ENCODE measurements around the gene NUCKS1. TPM values are rescaled to one million over a fixed set of nuclear protein-coding genes. Genes with fewer than 3 reads are reported as not detected.

NUCKS1 gene
- total and polyA plus RNA-seq, 2 donors from 2014 or later, result 101 to 182 TPM

DNA sequence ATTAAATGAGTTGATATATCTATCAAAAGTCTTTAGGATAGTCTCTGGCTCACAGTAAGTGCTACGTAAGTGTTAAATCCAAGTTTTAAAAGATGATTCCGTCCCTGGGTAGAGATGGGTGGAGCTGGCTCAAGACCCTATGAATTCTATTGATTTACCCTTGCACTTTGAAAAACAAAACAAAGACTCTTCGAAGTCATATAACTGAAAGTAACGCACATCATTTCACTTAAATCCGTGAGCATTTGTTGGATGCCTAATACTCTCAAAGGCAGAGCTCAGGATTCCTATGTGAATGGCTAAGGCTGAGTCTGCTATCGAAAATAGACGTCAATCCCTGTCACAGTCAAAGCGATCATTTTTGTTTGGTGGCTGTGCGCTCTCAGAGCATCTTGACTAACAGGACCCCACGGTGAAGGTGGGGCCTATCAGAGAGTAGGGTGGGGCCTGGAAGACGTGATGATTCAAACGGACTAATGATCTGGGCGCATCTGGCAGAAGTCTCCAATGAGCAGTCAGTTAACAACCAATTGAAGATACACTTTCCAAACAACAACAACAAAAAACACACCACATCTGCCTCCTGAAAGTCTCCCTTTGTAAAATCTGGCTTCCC, 1.2 kb upstream of the NUCKS1 start:
- FAIRE-seq (no peak), DNase-seq (peak in 1 of 5 donors; percentile 47)
- Histone ChIP-seq H3K4me1 (ENCODE audit: control insufficient read depth in 2 of 3, insufficient read depth in 2 of 3, low read depth in 1 of 3, low read length in 3 of 3) (peaks cover 0 to 8% (median 0%) of the 10 kb centered on the region in 3 donors), H3K9me3 (ENCODE audit: control insufficient read depth in 2 of 3, insufficient read depth in 1 of 3, low read length in 3 of 3) (no peaks in the 10 kb centered on the region), H3K9ac (ENCODE audit: low read length in 3 of 3) (no peak overlapping the region), H3K4me3 (ENCODE audit: low read length in 3 of 3) (peak overlapping the region in 1 of 3 donors; percentile 80), H3K27ac (ENCODE audit: low read depth in 2 of 2, low read length in 2 of 2) (no peak overlapping the region), H3K36me3 (ENCODE audit: control insufficient read depth in 2 of 3, insufficient read depth in 3 of 3, low read length in 3 of 3) (no peaks in the 10 kb centered on the region), H3K27me3 (ENCODE audit: control insufficient read depth, insufficient read depth, low read length) (no peaks in the 10 kb centered on the region)
- TF ChIP-seq, protein P1, sequence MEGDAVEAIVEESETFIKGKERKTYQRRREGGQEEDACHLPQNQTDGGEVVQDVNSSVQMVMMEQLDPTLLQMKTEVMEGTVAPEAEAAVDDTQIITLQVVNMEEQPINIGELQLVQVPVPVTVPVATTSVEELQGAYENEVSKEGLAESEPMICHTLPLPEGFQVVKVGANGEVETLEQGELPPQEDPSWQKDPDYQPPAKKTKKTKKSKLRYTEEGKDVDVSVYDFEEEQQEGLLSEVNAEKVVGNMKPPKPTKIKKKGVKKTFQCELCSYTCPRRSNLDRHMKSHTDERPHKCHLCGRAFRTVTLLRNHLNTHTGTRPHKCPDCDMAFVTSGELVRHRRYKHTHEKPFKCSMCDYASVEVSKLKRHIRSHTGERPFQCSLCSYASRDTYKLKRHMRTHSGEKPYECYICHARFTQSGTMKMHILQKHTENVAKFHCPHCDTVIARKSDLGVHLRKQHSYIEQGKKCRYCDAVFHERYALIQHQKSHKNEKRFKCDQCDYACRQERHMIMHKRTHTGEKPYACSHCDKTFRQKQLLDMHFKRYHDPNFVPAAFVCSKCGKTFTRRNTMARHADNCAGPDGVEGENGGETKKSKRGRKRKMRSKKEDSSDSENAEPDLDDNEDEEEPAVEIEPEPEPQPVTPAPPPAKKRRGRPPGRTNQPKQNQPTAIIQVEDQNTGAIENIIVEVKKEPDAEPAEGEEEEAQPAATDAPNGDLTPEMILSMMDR (IDR thresholded peaks at IDR 0.05; ENCODE audit: borderline replicate concordance, extremely low read depth, insufficient read depth), result no peak
- intact Hi-C loops (cut with DNase I), result no loop called here

DNA sequence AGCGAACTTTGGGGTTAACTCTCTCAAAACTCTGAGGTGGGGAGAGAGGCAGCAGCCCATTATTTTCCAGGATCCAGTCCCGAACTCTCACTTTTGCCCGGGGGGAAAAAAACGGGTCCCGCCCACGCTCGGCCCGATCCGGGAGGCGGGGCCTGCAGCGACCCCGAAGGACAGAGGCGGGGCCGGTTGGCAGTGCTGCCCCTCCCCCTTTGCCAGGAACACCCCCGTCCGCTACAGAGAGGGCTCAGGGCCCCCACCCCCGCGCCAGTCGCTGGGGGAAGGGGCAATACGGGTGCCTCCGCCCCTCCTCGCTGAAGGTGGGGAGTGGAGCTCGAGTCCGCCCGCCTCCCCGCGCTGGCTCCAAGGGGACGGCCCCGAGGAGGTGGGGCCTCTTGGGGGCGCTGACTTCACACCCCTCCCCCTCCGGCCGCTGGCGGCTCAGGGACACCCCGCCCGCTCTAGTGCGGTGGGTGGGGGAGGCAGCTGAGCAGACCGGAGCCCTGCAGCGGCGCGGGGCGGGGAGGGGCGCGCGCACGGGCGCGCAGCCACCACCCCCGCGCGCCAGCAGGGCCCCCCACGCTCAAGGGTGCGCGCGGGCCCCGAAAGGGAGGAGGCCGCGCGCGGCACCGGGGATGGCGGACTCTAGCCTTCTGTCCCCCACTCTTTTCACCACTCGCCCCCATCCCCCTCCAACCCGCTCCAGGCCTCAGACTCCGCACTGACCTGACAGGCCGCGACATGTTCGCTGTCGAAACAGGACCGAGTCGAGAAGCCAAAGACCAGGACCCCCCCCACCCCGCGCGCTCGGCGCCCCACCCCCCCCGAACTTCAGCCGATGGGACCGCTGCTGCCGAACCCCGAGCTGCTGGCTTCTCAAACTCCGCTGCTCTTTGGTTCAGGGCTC, 496 bp downstream of the NUCKS1 start:
- H3K27me3 ChIP-seq (ENCODE audit: control insufficient read depth, insufficient read depth, low read length), result no peaks in the 10 kb centered on the region
- no peaks in the 10 kb centered on the region for H3K9me3 ChIP-seq (ENCODE audit: control insufficient read depth in 2 of 3, insufficient read depth in 1 of 3, low read length in 3 of 3)
- TF ChIP-seq, protein P1 (IDR thresholded peaks at IDR 0.05; ENCODE audit: borderline replicate concordance, extremely low read depth, insufficient read depth), result no peak
- FAIRE-seq (no peak), DNase-seq (peak; percentile 97 to 98 (median 98))
- intact Hi-C loops (cut with DNase I), result no loop called here
- peak overlapping the region; percentile 79 to 94 for H3K27ac ChIP-seq (ENCODE audit: low read depth in 2 of 2, low read length in 2 of 2)
- peak overlapping the region; percentile 80 to 100 (median 97) for H3K4me3 ChIP-seq (ENCODE audit: low read length in 3 of 3)
- no peaks in the 10 kb centered on the region for H3K36me3 ChIP-seq (ENCODE audit: control insufficient read depth in 2 of 3, insufficient read depth in 3 of 3, low read length in 3 of 3)
- peak overlapping the region; percentile 85 to 96 (median 89) for H3K9ac ChIP-seq (ENCODE audit: low read length in 3 of 3)
- peaks cover 0 to 8% (median 6%) of the 10 kb centered on the region in 3 donors for H3K4me1 ChIP-seq (ENCODE audit: control insufficient read depth in 2 of 3, insufficient read depth in 2 of 3, low read depth in 1 of 3, low read length in 3 of 3)

DNA sequence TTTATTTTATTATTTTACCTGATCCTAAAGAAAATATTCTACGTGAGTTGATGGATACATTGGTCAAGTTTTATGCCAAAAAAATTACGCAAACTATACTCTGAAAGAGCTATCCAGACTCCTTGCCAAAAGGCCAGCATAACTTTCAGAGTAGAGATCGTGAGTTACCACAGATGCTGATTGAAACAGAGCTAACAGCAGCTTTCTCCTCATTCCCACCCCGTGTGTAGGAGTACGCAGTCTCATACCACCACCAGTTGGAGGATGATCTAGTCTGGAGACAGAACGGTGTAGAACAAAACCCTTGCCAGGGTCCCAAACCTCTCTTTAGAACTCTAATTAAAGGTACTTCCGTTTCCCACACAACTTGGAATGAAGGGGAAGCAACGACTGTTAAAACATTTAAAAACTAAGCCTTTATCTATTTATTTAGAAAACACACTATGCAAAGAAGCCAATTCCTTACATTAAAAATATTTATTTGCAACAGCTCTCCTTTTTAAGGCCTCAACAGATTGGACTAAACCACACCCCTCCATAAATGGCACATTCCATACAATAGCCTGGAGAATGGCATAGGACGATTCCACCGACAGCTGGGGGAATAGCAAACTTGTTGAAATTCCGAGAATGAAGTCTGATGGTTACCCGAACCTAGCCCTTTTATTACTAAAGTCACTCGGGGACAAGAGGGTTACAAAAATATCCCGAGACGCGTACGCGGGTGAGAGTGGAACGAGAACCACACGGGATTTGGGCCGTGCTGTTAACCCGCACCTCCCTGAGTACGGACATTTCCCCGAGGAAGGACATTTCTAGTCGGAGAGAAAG, 1.4 kb downstream of the NUCKS1 start:
- TF ChIP-seq, protein P1 (IDR thresholded peaks at IDR 0.05; ENCODE audit: borderline replicate concordance, extremely low read depth, insufficient read depth), result no peak
- Histone ChIP-seq H3K9ac (ENCODE audit: low read length in 3 of 3) (peak overlapping the region; percentile 85 to 96 (median 89)), H3K9me3 (ENCODE audit: control insufficient read depth in 2 of 3, insufficient read depth in 1 of 3, low read length in 3 of 3) (no peaks in the 10 kb centered on the region), H3K27ac (ENCODE audit: low read depth in 2 of 2, low read length in 2 of 2) (peak overlapping the region; percentile 79 to 94), H3K4me3 (ENCODE audit: low read length in 3 of 3) (peak overlapping the region; percentile 80 to 100 (median 97)), H3K27me3 (ENCODE audit: control insufficient read depth, insufficient read depth, low read length) (no peaks in the 10 kb centered on the region), H3K4me1 (ENCODE audit: control insufficient read depth in 2 of 3, insufficient read depth in 2 of 3, low read depth in 1 of 3, low read length in 3 of 3) (peaks cover 0 to 13% (median 7%) of the 10 kb centered on the region in 3 donors), H3K36me3 (ENCODE audit: control insufficient read depth in 2 of 3, insufficient read depth in 3 of 3, low read length in 3 of 3) (no peaks in the 10 kb centered on the region)
- FAIRE-seq, result no peak
- peak in 4 of 5 donors; percentile 44 to 87 (median 61) for DNase-seq
- intact Hi-C loops (cut with DNase I), result no loop called here
